ENCODE results near the gene CCDC179. TPM values are rescaled to one million over a fixed set of nuclear protein-coding genes. Genes with fewer than 3 reads are reported as not detected.
A peak's percentile ranks its signal among the peaks of the same experiment; 100 is the strongest.

CCDC179 gene
- total RNA-seq, 2 donors from 2014 or later: not detected

DNA sequence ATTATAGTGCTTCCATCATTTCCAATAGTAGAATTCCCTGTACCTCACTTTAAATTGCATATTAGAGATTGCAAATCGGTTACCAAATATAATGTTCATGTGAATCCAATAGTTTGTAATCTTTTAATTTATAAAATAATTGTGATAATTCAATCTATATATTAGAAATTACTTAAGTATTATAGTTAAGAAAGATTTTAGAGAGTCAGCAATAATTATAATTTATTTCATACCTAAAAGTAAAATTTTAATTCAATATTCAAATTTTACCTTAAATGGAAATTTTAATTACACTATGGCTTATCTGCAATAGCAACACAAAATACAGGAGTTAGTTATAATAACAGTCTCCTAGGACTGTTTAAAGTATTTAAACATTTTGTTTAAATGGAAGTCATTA, 13.5 kb downstream of the CCDC179 start:
- Mint-ChIP-seq H3K4me3 (no peak overlapping the region), H3K4me1 (ENCODE audit: low read depth) (no peaks in the 10 kb centered on the region), H3K36me3 (ENCODE audit: insufficient read depth in 2 of 2) (no peaks in the 10 kb centered on the region), H3K9me3 (no peaks in the 10 kb centered on the region), H3K27ac (no peak overlapping the region), H3K27me3 (ENCODE audit: low read depth) (no peaks in the 10 kb centered on the region)
- no peak for DNase-seq
- no peak for ATAC-seq (replicated peaks in 1 of 2)

DNA sequence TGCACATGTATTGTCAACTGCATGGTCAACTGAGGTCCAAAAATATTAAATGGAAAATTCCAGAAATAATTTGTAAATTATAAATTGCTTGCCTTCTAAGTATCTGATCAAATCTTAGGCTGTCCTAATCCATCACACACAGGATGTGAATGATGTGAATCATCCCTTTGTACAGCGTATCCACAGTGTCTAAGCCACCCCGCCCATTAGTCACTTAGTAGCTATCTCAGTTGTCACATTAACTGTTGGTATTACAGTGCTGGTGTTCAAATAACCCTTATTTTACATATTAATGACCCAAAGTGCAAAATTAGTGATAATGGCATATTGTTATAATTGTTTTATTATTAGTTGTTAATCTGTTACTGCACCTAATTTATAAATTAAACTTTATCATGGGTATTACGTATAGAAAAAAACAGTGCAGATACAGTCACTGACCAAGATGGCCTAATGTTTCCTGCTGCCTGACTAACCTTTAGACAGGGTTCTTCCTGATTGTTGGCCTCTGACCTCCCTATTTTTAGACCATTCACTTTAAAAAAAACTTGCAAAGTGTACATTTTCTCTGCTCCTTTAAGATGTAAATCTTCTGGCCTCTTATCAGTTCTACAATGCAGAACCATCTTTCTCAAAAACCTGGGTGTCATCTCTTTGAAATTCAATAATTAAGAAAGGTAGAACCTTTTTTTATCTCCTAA, 27.8 kb downstream of the CCDC179 start:
- H3K27me3 Mint-ChIP-seq (ENCODE audit: low read depth): no peaks in the 10 kb centered on the region
- no peaks in the 10 kb centered on the region for H3K9me3 Mint-ChIP-seq

DNA sequence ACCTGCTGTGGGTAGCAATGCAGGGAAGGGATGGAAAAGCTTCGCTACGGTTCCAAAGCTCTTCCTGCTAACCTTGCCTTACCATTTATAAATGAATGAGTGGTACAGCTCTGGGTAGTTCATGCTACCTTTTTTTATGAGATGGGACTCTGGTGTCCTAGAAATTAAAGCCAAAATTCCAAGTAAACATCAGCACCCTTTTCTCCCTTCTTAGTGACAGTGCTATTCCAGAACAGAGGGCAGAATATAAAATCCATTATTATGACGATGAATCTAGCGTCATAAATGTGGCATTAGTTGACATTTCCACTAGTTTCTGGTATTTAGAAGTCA, 30.2 kb downstream of the CCDC179 start:
- Mint-ChIP-seq H3K9me3 (no peaks in the 10 kb centered on the region), H3K27ac (peak overlapping the region; percentile 80), H3K36me3 (ENCODE audit: insufficient read depth in 2 of 2) (peaks cover 0 to 6% of the 10 kb centered on the region in 2 donors), H3K4me1 (ENCODE audit: low read depth) (peaks cover 14% of the 10 kb centered on the region), H3K4me3 (peak overlapping the region; percentile 88 to 93), H3K27me3 (ENCODE audit: low read depth) (no peaks in the 10 kb centered on the region)
- no peak for ATAC-seq (replicated peaks in 1 of 2)
- DNase-seq: no peak

More for the DNA sequence above, 27.8 kb downstream of the CCDC179 start:
- no peak overlapping the region for H3K27ac Mint-ChIP-seq
- H3K4me1 Mint-ChIP-seq (ENCODE audit: low read depth): peaks cover 14% of the 10 kb centered on the region
- DNase-seq: no peak
- ATAC-seq (replicated peaks in 1 of 2): no peak
- H3K4me3 Mint-ChIP-seq: no peak overlapping the region
- H3K36me3 Mint-ChIP-seq (ENCODE audit: insufficient read depth in 2 of 2): peaks cover 0 to 1% of the 10 kb centered on the region in 2 donors

DNA sequence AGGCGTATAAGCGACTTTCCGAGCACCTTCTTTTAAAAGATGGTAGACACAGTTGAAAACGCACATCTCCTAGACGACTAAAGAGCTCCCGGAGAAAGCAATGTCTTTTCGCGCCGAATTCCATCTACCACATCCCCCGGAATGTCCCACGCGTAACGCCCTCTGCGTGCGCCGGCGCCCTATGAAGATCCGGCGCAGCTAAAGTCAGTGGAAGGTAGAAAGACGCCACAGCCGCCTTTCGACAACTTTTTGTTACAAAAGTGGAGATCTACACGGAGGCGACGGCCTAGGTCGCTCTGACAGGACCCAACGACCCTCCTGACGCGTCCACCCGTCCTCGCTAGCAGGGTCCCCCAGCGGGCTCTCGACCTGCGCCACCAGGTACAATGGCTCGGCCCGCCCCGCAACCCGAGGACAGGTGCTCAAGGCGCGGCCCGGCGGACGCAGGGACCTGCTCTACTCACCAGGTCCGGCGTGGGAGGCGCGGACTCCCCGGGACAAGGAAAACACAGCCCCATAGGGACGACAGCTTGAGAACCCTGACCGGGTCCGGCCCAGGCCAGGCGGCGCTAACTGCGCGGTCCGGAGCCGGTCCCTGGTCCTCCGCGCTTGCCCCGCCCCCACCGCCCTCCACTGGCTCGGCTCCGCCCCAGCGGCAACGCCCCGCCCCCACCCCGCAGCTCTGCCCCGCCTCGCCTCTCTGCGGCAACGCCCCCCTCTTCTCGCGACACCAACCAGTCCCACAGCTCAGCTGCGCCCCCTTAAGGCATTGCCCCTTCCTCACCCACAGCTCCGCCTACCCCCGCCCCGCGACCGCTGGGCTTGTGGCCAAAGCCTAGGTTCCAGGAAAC, 30.8 kb downstream of the CCDC179 start, which contains the start of gene SVIP:
SVIP (minus strand) TSS at position 571 of the 851 bp plus-strand sequence; CDS start at position 518, 53 bp downstream.
- H3K9me3 Mint-ChIP-seq: no peaks in the 10 kb centered on the region
- ATAC-seq (replicated peaks in 1 of 2) (peak; percentile 87 to 90), DNase-seq (peak; percentile 94 to 95)
- peaks cover 14% of the 10 kb centered on the region for H3K4me1 Mint-ChIP-seq (ENCODE audit: low read depth)
- peaks cover 0 to 9% of the 10 kb centered on the region in 2 donors for H3K36me3 Mint-ChIP-seq (ENCODE audit: insufficient read depth in 2 of 2)
- H3K27me3 Mint-ChIP-seq (ENCODE audit: low read depth): no peaks in the 10 kb centered on the region
- peak within 1 kb of the TSS; percentile 88 to 93 for H3K4me3 Mint-ChIP-seq
- H3K27ac Mint-ChIP-seq: peak within 1 kb of the TSS; percentile 90

DNA sequence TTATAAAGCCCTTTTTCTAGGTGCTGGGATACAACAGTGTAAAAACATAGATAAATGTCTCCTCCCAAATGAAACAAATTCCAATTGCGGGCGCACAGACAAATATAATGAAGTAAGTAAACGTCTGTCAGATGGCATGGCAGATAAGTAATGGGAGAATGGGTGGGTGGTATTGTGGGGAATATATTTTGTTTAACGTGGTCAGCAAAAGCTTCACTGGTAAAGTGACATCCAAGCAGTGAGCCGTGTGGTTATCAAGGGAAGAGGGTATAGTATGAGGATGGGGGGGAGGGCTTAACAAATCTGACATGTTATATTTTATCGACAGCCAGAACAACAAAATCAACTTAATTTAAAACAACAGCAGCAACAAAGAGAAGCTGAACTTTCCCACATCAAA, 31.9 kb downstream of the CCDC179 start:
- no peak for DNase-seq
- Mint-ChIP-seq H3K27ac (peak overlapping the region; percentile 90), H3K36me3 (ENCODE audit: insufficient read depth in 2 of 2) (peaks cover 0 to 12% of the 10 kb centered on the region in 2 donors), H3K4me3 (peak overlapping the region; percentile 88 to 93), H3K27me3 (ENCODE audit: low read depth) (no peaks in the 10 kb centered on the region), H3K4me1 (ENCODE audit: low read depth) (peaks cover 14% of the 10 kb centered on the region), H3K9me3 (no peaks in the 10 kb centered on the region)
- ATAC-seq (replicated peaks in 1 of 2): no peak

DNA sequence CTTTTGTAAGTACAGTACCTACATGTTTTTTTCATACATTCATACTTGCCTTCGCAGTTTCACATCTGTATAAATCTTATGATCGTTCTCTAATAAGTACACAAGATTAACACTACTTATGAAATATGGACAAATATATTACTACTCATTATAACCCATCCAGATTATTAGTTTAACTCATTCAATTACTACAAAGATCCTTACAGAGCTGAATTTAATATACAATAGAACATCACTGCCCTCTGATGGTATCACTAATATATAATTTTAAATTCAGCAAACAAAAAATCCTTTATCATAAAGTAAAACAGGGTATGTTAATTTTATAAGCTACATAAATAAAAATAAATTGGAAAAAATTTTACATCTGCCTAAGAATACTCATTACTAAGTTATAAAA, 38.1 kb downstream of the CCDC179 start:
- Mint-ChIP-seq H3K27ac (no peak overlapping the region), H3K9me3 (peaks cover 0 to under 1% of the 10 kb centered on the region in 2 donors), H3K36me3 (ENCODE audit: insufficient read depth in 2 of 2) (peaks cover 5 to 35% of the 10 kb centered on the region in 2 donors), H3K27me3 (ENCODE audit: low read depth) (no peaks in the 10 kb centered on the region), H3K4me1 (ENCODE audit: low read depth) (no peaks in the 10 kb centered on the region), H3K4me3 (no peak overlapping the region)
- no peak for ATAC-seq (replicated peaks in 1 of 2)
- DNase-seq: no peak

DNA sequence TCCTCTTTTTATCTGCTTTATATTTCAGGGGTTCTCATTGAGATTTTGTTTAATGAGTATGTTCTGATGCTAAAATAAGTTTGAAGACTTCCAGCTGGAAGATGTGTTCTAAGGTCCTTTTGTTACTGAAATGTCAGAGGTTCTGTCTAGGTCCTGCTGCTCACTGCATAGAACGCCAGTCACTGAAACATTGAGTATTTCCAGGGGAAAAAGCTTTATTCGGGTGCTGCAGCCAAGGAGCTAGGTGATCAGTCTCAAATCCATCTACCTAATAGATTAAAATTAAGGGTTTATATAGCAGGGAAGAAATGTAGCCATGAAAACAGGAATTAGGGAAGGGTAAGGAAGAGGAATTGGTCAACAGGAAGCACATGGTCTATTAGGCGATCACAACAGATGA, 50.4 kb downstream of the CCDC179 start:
- Mint-ChIP-seq H3K36me3 (ENCODE audit: insufficient read depth in 2 of 2) (peaks cover 3 to 6% of the 10 kb centered on the region in 2 donors), H3K4me1 (ENCODE audit: low read depth) (no peaks in the 10 kb centered on the region), H3K4me3 (no peak overlapping the region), H3K9me3 (peaks cover 3% of the 10 kb centered on the region in 2 donors), H3K27me3 (ENCODE audit: low read depth) (no peaks in the 10 kb centered on the region), H3K27ac (no peak overlapping the region)
- no peak for ATAC-seq (replicated peaks in 1 of 2)
- DNase-seq: no peak

DNA sequence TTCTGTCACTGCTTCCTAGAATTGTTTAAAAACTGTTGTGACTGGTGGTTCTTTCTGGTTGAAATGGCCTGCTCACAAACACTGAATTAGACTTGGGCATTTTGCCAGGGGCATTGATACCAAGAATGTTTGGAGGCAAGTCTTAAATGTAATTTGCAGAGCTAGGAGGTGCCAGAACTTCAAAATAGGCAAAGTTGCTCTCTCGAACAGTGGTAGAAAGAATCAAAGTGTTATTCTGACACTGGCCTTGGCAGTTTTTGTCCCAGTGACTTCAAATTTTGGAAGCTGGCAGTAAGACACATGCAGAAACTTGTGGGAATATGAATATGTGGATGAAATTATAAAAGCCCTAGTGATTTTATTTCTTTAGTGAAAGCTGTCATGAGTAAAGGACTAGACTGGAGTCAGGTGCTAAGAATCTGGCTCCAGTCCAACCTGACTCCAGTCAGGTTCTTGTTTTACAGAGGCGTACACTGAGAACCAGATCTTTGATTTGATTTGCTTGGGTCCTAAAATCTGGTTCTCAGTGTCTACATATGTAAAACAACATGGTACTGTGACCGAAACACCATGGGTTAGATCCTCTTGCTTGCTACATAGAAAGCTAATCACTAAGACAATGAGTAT, 51.6 kb downstream of the CCDC179 start:
- Mint-ChIP-seq H3K27ac (no peak overlapping the region), H3K9me3 (peaks cover 3% of the 10 kb centered on the region in 2 donors), H3K36me3 (ENCODE audit: insufficient read depth in 2 of 2) (peaks cover 3 to 6% of the 10 kb centered on the region in 2 donors), H3K4me1 (ENCODE audit: low read depth) (no peaks in the 10 kb centered on the region), H3K27me3 (ENCODE audit: low read depth) (no peaks in the 10 kb centered on the region), H3K4me3 (no peak overlapping the region)
- DNase-seq (no peak), ATAC-seq (replicated peaks in 1 of 2) (no peak)

DNA sequence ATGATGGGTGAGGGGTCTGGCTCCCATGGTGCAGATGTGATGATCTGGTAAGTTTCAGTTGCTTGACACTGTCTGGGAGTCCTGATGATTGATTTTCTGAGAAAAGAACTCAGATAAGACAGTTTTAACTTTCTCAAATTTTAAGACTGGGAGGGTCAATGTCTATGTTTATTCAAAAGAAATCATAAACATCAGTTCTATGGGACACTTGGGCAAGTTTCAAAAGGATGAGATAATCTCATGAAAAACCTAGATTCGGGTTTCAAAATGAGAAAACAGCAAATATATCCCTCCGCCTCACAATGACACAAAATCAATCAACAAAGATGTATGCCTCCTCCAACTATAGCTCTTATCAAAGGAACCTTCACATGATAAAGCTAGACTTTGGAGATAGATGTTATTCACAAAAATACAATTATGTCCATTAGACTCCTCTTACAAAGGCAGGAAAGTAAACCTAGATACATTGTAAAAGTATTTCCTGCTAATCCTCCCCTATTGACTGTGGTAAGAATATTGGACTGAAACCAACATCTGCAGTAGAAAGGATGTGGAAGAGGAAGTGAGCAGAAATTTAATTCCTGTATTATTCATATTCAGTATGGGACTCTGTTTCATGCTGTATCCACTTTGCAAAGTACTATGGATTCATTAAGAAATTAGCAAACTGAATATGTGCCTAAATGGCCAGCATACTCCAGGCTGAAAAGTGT, 52.3 kb downstream of the CCDC179 start:
- no peak overlapping the region for H3K4me3 Mint-ChIP-seq

DNA sequence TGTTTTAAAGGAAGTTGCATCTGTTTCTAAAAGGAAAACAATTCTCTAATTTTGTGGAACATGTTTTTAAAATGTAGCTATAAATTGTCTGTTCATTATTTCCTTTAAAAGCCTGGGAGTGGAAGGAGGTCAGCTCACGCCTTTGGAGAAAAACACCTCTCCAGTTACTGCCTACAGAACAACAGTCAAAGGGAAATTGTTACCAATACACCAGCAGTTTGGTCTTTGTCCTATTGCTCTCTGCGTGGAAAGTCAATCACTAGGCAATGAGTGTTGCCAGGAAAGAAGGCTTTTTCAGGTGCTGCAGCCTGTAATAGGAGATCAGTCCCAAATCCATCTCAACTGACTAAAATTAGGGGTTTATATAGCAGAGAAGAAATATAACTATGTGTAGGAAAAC, 52.9 kb downstream of the CCDC179 start:
- H3K4me1 Mint-ChIP-seq (ENCODE audit: low read depth): no peaks in the 10 kb centered on the region
- H3K27me3 Mint-ChIP-seq (ENCODE audit: low read depth): no peaks in the 10 kb centered on the region
- no peak overlapping the region for H3K27ac Mint-ChIP-seq
- H3K36me3 Mint-ChIP-seq (ENCODE audit: insufficient read depth in 2 of 2): peaks cover 3 to 6% of the 10 kb centered on the region in 2 donors
- DNase-seq: no peak
- no peak for ATAC-seq (replicated peaks in 1 of 2)
- H3K9me3 Mint-ChIP-seq: peaks cover 3% of the 10 kb centered on the region in 2 donors
- no peak overlapping the region for H3K4me3 Mint-ChIP-seq

More for the DNA sequence above, 52.3 kb downstream of the CCDC179 start:
- Mint-ChIP-seq H3K27ac (no peak overlapping the region), H3K27me3 (ENCODE audit: low read depth) (no peaks in the 10 kb centered on the region), H3K9me3 (peaks cover 3% of the 10 kb centered on the region in 2 donors), H3K4me1 (ENCODE audit: low read depth) (no peaks in the 10 kb centered on the region), H3K36me3 (ENCODE audit: insufficient read depth in 2 of 2) (peaks cover 3 to 6% of the 10 kb centered on the region in 2 donors)
- DNase-seq (no peak), ATAC-seq (replicated peaks in 1 of 2) (no peak)

DNA sequence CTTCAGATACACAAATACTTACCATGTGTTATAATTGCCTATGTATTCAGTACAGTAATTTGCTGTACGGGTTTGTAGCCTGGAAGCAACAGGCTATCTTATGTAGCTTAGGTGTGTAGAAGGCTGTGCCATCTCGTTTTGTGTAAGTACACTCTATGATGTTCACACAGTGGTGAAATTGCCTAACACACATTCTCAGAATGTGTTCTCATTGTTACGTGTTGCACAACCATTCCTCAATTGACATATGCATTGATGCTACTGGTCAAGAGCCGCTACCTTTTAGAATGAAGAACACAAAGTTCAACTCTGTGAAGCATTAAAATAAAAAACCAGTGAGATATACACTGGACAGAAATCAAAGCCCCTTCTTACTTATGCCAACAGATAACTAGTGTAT, 57.4 kb downstream of the CCDC179 start:
- DNase-seq (no peak), ATAC-seq (replicated peaks in 1 of 2) (no peak)
- Mint-ChIP-seq H3K27me3 (ENCODE audit: low read depth) (no peaks in the 10 kb centered on the region), H3K36me3 (ENCODE audit: insufficient read depth in 2 of 2) (no peaks in the 10 kb centered on the region), H3K9me3 (no peaks in the 10 kb centered on the region), H3K27ac (no peak overlapping the region), H3K4me1 (ENCODE audit: low read depth) (no peaks in the 10 kb centered on the region), H3K4me3 (no peak overlapping the region)

DNA sequence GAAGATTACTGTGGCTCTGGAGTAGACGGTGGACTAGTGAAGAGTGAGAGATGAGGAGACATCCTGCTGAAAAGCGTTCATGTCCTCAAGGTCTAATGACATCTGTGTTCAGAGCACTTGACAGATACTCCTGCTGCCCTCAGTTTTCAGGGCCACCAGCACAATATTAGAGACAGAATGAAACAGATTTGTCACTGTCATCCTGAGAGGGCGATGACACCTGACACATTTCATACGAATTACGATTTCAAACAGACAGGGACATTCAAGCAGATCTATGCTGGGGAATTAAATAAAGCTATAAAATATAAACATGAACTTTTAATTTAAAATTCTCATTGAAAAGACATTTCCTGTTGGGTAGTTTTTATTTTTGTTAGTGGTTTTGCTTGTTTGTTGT, 59.8 kb downstream of the CCDC179 start:
- DNase-seq (no peak), ATAC-seq (replicated peaks in 1 of 2) (no peak)
- Mint-ChIP-seq H3K4me3 (no peak overlapping the region), H3K9me3 (no peaks in the 10 kb centered on the region), H3K27ac (no peak overlapping the region), H3K27me3 (ENCODE audit: low read depth) (no peaks in the 10 kb centered on the region), H3K36me3 (ENCODE audit: insufficient read depth in 2 of 2) (no peaks in the 10 kb centered on the region), H3K4me1 (ENCODE audit: low read depth) (no peaks in the 10 kb centered on the region)

Data from activated T-cell treated with anti-CD3 and anti-CD28 coated beads, Interleukin-2, amount 50 U/mL, for 72 hours (primary cell).